GM18951 (cell line): Measurements from ENCODE around the gene MANEA.

Experiments
- POLR2A ChIP-seq: IDR thresholded peaks from 4 replicates; pipeline ENCODE4 v1.6.1; 2011; ENCODE audit warnings: mild to moderate bottlenecking; ENCODE audit not compliant: insufficient read length, insufficient read depth; ENCODE audit errors: extremely low read depth
- in situ Hi-C: fragments of 300-500 bp; cut with MboI; formaldehyde crosslinking; loops from one replicate; pipeline ENCODE4 v1.12.0; 2022; ENCODE audit warnings: low sequenced_read_pairs, mixed read lengths, inconsistent platforms; ENCODE audit not compliant: unreplicated experiment

MANEA gene

GRCh38 chr6:95601133-95601532 is 23.8 kb downstream of the MANEA start:
- in situ Hi-C loops = no loop called here
- no peak for TF ChIP-seq POLR2A

- in situ Hi-C loops = no loop called here
- no peak for TF ChIP-seq POLR2A
Observed at GRCh38 chr6:95614094-95614493, 36.8 kb downstream of the MANEA start.

DNA sequence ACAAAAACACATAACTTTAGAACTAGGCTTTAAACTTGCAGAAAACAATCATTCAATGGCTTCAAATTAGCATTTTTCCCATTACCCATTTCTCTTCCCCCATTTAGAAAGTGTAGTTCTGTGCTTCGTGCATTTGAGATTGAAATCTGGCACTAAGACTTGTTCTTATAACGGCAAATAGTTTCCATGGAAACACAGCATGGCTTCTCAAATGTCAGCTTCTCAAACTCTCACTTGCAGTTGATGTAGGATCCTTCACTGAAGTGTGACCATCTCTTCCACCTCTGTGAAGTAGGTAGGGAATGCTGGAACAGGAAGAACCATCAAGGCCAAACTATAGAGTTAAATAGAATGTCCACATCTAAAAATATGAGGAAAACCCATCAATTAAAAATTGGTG is 52.2 kb downstream of the MANEA start:
- TF ChIP-seq POLR2A = no peak
- in situ Hi-C loops = no loop called here

DNA sequence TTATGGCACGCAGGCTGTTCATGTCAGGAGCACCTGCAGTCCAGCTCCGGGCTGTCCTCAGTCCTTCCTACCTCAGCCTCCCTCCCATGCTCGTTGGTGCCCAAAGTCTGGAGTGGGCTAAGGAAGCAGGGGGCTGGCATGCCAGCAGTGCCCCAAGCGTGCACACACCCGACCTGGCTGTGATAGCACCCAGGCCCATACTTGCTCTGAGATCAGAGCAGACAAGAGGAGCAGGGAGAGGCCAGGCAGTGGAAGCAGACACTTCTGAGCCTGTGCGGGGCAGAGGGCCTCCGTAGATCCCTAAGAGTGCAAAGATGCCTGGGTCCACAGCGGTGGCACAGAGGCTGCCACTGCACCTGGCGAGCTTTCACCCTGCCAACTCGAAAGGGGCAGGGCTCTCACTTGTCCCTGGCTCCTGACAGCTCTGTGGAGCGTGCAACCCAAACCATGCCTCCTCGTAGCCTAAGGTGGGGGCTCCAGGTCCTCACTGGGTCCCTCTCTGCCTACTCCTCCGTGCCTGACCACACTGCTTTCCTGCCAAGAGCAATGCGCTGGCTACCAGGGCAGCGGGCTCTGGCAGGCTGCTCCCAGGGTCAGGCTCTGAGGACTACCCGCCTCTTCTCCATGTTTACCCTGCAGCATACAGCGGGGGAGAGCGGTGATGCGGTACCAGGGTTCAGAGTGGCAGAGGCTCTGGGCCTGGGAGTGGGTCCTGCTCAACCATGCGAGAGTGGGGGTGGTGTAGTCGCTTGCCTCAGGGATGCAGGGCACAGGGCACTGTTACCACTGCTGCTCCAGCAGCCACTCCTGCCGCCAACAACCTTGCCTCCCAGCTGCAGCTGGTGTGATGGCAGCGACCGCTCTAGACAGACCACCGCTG is 59.5 kb downstream of the MANEA start:
- in situ Hi-C loops = no loop called here
- no peak for TF ChIP-seq POLR2A

GRCh38 chr6:95648636-95649035 is 71.3 kb downstream of the MANEA start:
- in situ Hi-C loops = no loop called here
- no peak for TF ChIP-seq POLR2A

DNA sequence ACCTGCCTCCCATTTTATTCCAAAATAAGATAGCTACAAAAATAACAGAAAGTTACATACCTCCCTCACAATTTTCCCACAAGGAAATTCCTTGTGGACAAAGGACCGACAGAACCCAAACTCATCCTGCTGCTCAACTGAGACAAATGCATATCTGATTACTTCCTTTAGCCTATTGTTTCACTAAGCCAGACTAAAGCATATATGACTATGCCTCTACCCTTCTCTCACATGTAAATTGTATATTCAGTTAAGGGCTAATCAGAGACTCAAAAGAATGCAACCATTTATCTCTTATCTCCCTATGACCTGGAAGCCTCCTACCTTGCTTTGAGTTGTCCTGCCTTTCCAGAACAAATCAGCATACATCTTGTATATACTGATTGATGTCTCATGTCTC is 72.1 kb downstream of the MANEA start:
- in situ Hi-C loops = no loop called here
- no peak for TF ChIP-seq POLR2A

DNA sequence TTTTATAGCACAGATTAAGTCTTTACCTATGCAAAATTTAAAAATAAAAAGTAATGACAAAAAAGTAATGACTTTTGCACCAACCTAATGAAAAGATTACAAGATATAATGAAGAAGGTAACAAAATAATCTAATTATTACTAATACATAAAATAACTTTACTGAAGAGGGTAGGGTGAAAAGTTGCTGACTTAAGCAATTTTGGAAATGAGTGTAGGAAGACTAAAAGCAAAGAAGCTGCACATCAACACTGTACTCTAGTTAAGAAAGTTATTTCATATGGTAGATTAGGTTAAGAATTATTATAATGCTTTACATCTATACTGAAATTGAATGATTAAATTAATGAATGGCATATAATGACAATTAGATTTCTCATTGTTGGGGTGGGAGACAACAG is 76.8 kb downstream of the MANEA start:
- in situ Hi-C loops = no loop called here
- no peak for TF ChIP-seq POLR2A

DNA sequence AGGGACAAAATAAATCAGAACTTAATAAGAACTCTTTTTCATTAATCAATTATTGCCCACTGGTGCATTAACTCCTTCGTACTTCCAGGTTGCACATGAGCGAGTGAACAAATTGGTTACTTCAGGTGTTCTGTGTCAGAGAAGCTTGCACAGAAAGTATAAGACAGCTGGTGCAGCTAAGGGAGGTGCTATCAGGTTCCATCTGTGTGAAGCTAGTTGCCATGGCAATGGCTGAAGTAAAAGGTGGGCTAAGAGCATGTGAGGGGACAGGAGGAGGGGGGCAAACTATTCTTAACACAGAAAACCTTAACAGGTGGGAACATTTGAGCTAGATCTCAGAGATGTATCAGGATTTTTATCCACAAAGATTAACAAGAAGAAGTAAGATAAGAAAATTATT is 81.6 kb downstream of the MANEA start:
- TF ChIP-seq POLR2A = no peak
- in situ Hi-C loops = no loop called here
